Epithelial cell of prostate (primary cell): ENCODE measurements around the gene USO1.
"Not testable (repeated sequence)": the region's sequence is repeated elsewhere in the genome, so short reads cannot be mapped to it uniquely, and the experiment has no call there.

Experiments
- DNase-seq: peaks from one replicate; pipeline ENCODE4 v3.0.0-alpha.2; 2011; ENCODE audit warnings: low read depth, low spot score
- H3K27ac ChIP-seq: fragments of 450-650 bp; 2 replicates; pipeline ENCODE4 v1.5.1; 2017; ENCODE audit warnings: mild to moderate bottlenecking

Gene USO1

GRCh38 chr4:75708218-75708691 lies 16.1 kb upstream of the USO1 start:
- H3K27ac ChIP-seq: no peak overlapping the region
- DNase-seq: no peak

GRCh38 chr4:75710246-75710645 lies 14.1 kb upstream of the USO1 start:
- no peak for DNase-seq
- H3K27ac ChIP-seq: no peak overlapping the region

- no peak overlapping the region for H3K27ac ChIP-seq
- no peak for DNase-seq
Observed at GRCh38 chr4:75714011-75714410, 10.4 kb upstream of the USO1 start.

GRCh38 chr4:75714704-75715103 lies 9.7 kb upstream of the USO1 start:
- no peak for DNase-seq
- H3K27ac ChIP-seq: no peak overlapping the region

GRCh38 chr4:75715105-75715799 lies 9.1 kb upstream of the USO1 start:
- DNase-seq: no peak
- no peak overlapping the region for H3K27ac ChIP-seq

GRCh38 chr4:75716054-75716453 lies 8.3 kb upstream of the USO1 start:
- not testable (repeated sequence) for DNase-seq, H3K27ac ChIP-seq

GRCh38 chr4:75717408-75717807 lies 7.0 kb upstream of the USO1 start:
- H3K27ac ChIP-seq: no peak overlapping the region
- no peak for DNase-seq

GRCh38 chr4:75718529-75718928 lies 5.8 kb upstream of the USO1 start:
- no peak for DNase-seq
- H3K27ac ChIP-seq: no peak overlapping the region

- DNase-seq: no peak
- H3K27ac ChIP-seq: no peak overlapping the region
Observed at GRCh38 chr4:75722417-75722816, 2.0 kb upstream of the USO1 start.

- H3K27ac ChIP-seq: peak overlapping the region; percentile 84
- peak; percentile 40 for DNase-seq
Observed at GRCh38 chr4:75723163-75724065, 963 bp upstream of the USO1 start.

- peak overlapping the region; percentile 84 for H3K27ac ChIP-seq
- DNase-seq: no peak
Observed at GRCh38 chr4:75724867-75725724, 719 bp downstream of the USO1 start.

GRCh38 chr4:75725942-75726538 lies 1.7 kb downstream of the USO1 start:
- not testable (repeated sequence) for DNase-seq
- peak overlapping the region; percentile 84 for H3K27ac ChIP-seq

GRCh38 chr4:75726577-75726976 lies 2.2 kb downstream of the USO1 start:
- no peak for DNase-seq
- H3K27ac ChIP-seq: no peak overlapping the region

GRCh38 chr4:75727073-75727472 lies 2.7 kb downstream of the USO1 start:
- H3K27ac ChIP-seq: no peak overlapping the region
- no peak for DNase-seq

GRCh38 chr4:75729836-75730235 lies 5.5 kb downstream of the USO1 start:
- H3K27ac ChIP-seq: no peak overlapping the region
- no peak for DNase-seq

- no peak for DNase-seq
- H3K27ac ChIP-seq: no peak overlapping the region
Observed at GRCh38 chr4:75733369-75733768, 9.0 kb downstream of the USO1 start.

- no peak for DNase-seq
- H3K27ac ChIP-seq: no peak overlapping the region
Observed at GRCh38 chr4:75735525-75735924, 11.1 kb downstream of the USO1 start.

- no peak overlapping the region for H3K27ac ChIP-seq
- no peak for DNase-seq
Observed at GRCh38 chr4:75736862-75737261, 12.5 kb downstream of the USO1 start.

- H3K27ac ChIP-seq: no peak overlapping the region
- no peak for DNase-seq
Observed at GRCh38 chr4:75737398-75737797, 13.0 kb downstream of the USO1 start.

- H3K27ac ChIP-seq: no peak overlapping the region
- DNase-seq: no peak
Observed at GRCh38 chr4:75741027-75741426, 16.6 kb downstream of the USO1 start.
